Transverse colon (tissue), 4 donors: ENCODE measurements around the gene DEFB113. TPM values are rescaled to one million over a fixed set of nuclear protein-coding genes. Genes with fewer than 3 reads are reported as not detected.

ENCODE experiments used
- DNase-seq: peaks from one replicate; pipeline ENCODE4 v3.0.0-alpha.2; 2019
- H3K27ac ChIP-seq, 4 donors: fragments of 200-600 bp; sonication (generic); 2 replicates each; pipeline ENCODE4 v1.5.1; 2016 to 2018; ENCODE audit warnings: inconsistent platforms in 4 of 4
- H3K27me3 ChIP-seq: fragments of 200-600 bp; sonication (generic); 2 replicates; pipeline ENCODE4 v1.5.1; 2017; ENCODE audit warnings: inconsistent platforms
- H3K36me3 ChIP-seq, 4 donors: fragments of 200-600 bp; sonication (generic); 2 replicates each; pipeline ENCODE4 v1.5.1; 2017 to 2019; ENCODE audit warnings: inconsistent platforms in 4 of 4
- H3K4me1 ChIP-seq, 4 donors: fragments of 200-600 bp; sonication (generic); 2 replicates each; pipeline ENCODE4 v1.5.1; 2017 to 2020; ENCODE audit warnings: inconsistent platforms in 4 of 4
- H3K4me3 ChIP-seq, 4 donors: fragments of 200-600 bp; sonication (generic); 1 replicate in 1 of 4; 2 replicates in 3 of 4; pipeline versions ENCODE4 v1.5.1 to v1.6.1; 2017 to 2019; ENCODE audit warnings: inconsistent platforms in 4 of 4
- H3K9me3 ChIP-seq, 2 donors: fragments of 200-600 bp; sonication (generic); 2 replicates each; pipeline ENCODE4 v1.5.1; 2017 to 2019; ENCODE audit warnings: inconsistent platforms in 2 of 2
- EP300 ChIP-seq: sonication (generic); formaldehyde crosslinking; IDR thresholded peaks from one replicate; pipeline ENCODE4 v1.6.1; 2017; ENCODE audit warnings: antibody characterized with exemption, low read depth
- POLR2A ChIP-seq: fragments of 450-650 bp; IDR thresholded peaks from one replicate; pipeline ENCODE4 v1.6.1; 2016; ENCODE audit warnings: antibody characterized with exemption, mild to moderate bottlenecking, moderate library complexity
- POLR2AphosphoS5 ChIP-seq, 3 donors: sonication (generic); formaldehyde crosslinking; IDR thresholded peaks; one replicate each; pipeline ENCODE4 v1.6.1; 2016; ENCODE audit warnings: antibody characterized with exemption in 3 of 3
- WGBS, 2 donors: methylation state at CpG; one replicate each; pipeline ENCODE4 v1.1.5; 2018; ENCODE audit warnings: low coverage in 1 of 2; 5-methylcytosine and 5-hydroxymethylcytosine counted together
- in situ Hi-C, 4 donors: fragments of 200-750 bp; cut with MboI; loops; one replicate each; pipeline versions ENCODE4 v1.15.0 to v1.15.1; 2017; ENCODE audit warnings: low sequenced_read_pairs in 3 of 4, low pct_ligation_motif_present in 1 of 4, low pct_unique_long_range_greater_than_20kb in 1 of 4
- intact Hi-C: fragments of 100-400 bp; cut with DNase I; formaldehyde crosslinking; loops from one replicate; pipeline ENCODE4 v1.15.1; 2023; ENCODE audit warnings: low total_unique reads
- total RNA-seq, 4 donors: library from RNA; depleted of rRNA; stranded (reverse); fragments of >200 nt; gene quantifications; one replicate each; pipeline ENCODE4 v1.1.0, GENCODE V29; 2016
- TF ChIP-seq, protein P1 (sequence below), 5 experiments: fragments of 200-600 bp in 3 of 5; fragments of 450-650 bp in 2 of 5; sonication (generic) in 3 of 5; IDR thresholded peaks; 1 replicate in 2 of 5; 2 replicates in 3 of 5; pipeline ENCODE4 v1.5.1; 2016 to 2017; ENCODE audit warnings: antibody characterized with exemption in 5 of 5, inconsistent platforms in 3 of 5, mild to moderate bottlenecking in 2 of 5, moderate library complexity in 1 of 5

The DEFB113 gene
- total RNA-seq, 4 donors from 2014 or later, result not detected

GRCh38 chr6:49933526-49933925, 35.9 kb downstream of the DEFB113 start:
- Histone ChIP-seq H3K27ac (no peak overlapping the region), H3K36me3 (no peaks in the 10 kb centered on the region), H3K4me1 (no peaks in the 10 kb centered on the region), H3K27me3 (no peaks in the 10 kb centered on the region), H3K4me3 (no peak overlapping the region), H3K9me3 (no peaks in the 10 kb centered on the region)
- no peak for DNase-seq
- intact Hi-C loops (no loop called here), in situ Hi-C loops (no loop called here)
- 92 to 100% methylated on average over 2 to 16 of the region's 21 CpGs for WGBS, 2 donors
- no peak for TF ChIP-seq EP300
- TF ChIP-seq, protein P1, sequence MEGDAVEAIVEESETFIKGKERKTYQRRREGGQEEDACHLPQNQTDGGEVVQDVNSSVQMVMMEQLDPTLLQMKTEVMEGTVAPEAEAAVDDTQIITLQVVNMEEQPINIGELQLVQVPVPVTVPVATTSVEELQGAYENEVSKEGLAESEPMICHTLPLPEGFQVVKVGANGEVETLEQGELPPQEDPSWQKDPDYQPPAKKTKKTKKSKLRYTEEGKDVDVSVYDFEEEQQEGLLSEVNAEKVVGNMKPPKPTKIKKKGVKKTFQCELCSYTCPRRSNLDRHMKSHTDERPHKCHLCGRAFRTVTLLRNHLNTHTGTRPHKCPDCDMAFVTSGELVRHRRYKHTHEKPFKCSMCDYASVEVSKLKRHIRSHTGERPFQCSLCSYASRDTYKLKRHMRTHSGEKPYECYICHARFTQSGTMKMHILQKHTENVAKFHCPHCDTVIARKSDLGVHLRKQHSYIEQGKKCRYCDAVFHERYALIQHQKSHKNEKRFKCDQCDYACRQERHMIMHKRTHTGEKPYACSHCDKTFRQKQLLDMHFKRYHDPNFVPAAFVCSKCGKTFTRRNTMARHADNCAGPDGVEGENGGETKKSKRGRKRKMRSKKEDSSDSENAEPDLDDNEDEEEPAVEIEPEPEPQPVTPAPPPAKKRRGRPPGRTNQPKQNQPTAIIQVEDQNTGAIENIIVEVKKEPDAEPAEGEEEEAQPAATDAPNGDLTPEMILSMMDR (IDR thresholded peaks at IDR 0.05), result no peak
- no peak for TF ChIP-seq POLR2AphosphoS5 (IDR thresholded peaks at IDR 0.05)
- TF ChIP-seq POLR2A, result no peak

DNA sequence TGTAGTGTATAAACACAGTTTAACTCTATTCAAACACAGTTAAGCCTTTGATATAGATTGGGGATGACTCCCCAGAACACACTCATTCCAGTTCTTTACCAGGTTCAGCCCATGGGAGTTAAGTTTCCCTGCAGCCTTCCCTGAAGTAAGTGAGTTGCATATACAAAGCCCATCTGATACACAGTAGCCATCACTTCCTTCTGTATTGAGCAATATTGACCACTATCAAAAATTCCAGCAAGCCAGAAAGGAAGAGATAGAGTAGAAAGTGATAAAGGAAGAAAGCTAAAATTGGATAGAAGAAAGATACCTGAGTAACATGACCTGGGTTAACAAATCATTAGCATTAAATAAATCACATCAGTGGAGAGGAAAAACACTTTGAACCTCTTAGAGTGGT, 40.1 kb downstream of the DEFB113 start:
- Histone ChIP-seq H3K9me3 (no peaks in the 10 kb centered on the region), H3K4me1 (no peaks in the 10 kb centered on the region), H3K4me3 (no peak overlapping the region), H3K27ac (no peak overlapping the region), H3K27me3 (no peaks in the 10 kb centered on the region), H3K36me3 (no peaks in the 10 kb centered on the region)
- intact Hi-C loops, result no loop called here
- TF ChIP-seq EP300, result no peak
- TF ChIP-seq, protein P1 (IDR thresholded peaks at IDR 0.05), result no peak
- no peak for TF ChIP-seq POLR2A
- in situ Hi-C loops, result no loop called here
- DNase-seq, result no peak

- WGBS, 2 donors, result 44 to 58% methylated on average over 3 of the region's 3 CpGs
- H3K27ac ChIP-seq, result no peak overlapping the region
- no peaks in the 10 kb centered on the region for H3K4me1 ChIP-seq
- intact Hi-C loops, result no loop called here
- no peaks in the 10 kb centered on the region for H3K27me3 ChIP-seq
- in situ Hi-C loops, result no loop called here
- TF ChIP-seq EP300 (no peak), POLR2AphosphoS5 (IDR thresholded peaks at IDR 0.05) (no peak), POLR2A (no peak)
- TF ChIP-seq, protein P1 (IDR thresholded peaks at IDR 0.05), result no peak
- no peak for DNase-seq
- H3K4me3 ChIP-seq, result no peak overlapping the region
- no peaks in the 10 kb centered on the region for H3K36me3 ChIP-seq
- H3K9me3 ChIP-seq, result no peaks in the 10 kb centered on the region
These were observed 45.6 kb downstream of the DEFB113 start for GRCh38 chr6:49923826-49924225.

DNA sequence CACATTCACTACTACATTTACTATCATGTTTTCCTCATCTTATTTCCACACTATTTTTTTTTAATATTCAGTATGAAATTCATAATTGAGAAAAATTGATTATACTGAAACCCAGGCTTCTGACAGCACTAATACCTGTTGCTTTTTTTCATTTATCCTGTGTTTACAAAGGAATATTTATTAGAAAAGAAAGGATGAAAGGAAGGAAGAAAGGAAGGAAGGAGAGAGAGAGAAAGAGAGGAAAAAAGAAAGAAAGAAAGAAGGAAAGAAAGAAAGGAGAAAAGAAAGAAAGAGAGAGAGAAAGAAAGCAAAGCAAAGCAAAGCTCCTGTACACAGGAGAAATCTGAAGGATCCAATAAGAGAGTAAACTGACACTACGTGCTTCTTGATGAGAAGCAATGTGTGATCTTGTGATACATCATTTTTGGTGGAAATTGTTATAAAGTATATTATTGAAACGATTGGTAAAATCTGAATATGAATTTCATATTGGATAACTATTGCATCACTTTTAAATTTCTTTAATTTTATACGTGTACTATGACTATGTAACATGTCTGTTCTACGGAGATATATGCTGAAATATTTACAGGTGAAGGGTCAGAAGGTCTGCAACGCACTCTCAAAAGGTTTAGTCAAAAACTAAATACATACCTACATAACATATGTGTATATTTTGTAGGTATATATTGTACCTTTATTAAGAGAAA, 49.3 kb downstream of the DEFB113 start:
- Histone ChIP-seq H3K36me3 (no peaks in the 10 kb centered on the region), H3K27me3 (no peaks in the 10 kb centered on the region), H3K4me1 (no peaks in the 10 kb centered on the region), H3K4me3 (no peak overlapping the region), H3K27ac (no peak overlapping the region), H3K9me3 (no peaks in the 10 kb centered on the region)
- no peak for DNase-seq
- intact Hi-C loops (no loop called here), in situ Hi-C loops (no loop called here)
- 70 to 81% methylated on average over 5 of the region's 5 CpGs for WGBS, 2 donors
- TF ChIP-seq POLR2A, result no peak
- TF ChIP-seq, protein P1 (IDR thresholded peaks at IDR 0.05), result no peak
